Measurements from ENCODE around the gene SH2D3C.

SH2D3C gene

GRCh38 chr9:127733614-127734013 lies 44.9 kb downstream of the SH2D3C start:
- H3K4me1 ChIP-seq (ENCODE audit: insufficient read depth, low read length), result peaks cover 3% of the 10 kb centered on the region
- no peaks in the 10 kb centered on the region for H3K9me3 ChIP-seq (ENCODE audit: insufficient read depth, low read depth, low read length)
- 89% methylated on average over 2 of the region's 2 CpGs for WGBS
- H3K9ac ChIP-seq (ENCODE audit: low read depth, low read length), result no peak overlapping the region
- no peaks in the 10 kb centered on the region for H3K36me3 ChIP-seq (ENCODE audit: insufficient read depth, low read length)
- H3K27ac ChIP-seq (ENCODE audit: low read depth, low read length), result no peak overlapping the region
- no peaks in the 10 kb centered on the region for H3K27me3 ChIP-seq (ENCODE audit: insufficient read depth, low read length)
- no peak overlapping the region for H3K4me3 ChIP-seq (ENCODE audit: low read length)

- Histone ChIP-seq H3K9me3 (ENCODE audit: insufficient read depth, low read depth, low read length) (no peaks in the 10 kb centered on the region), H3K36me3 (ENCODE audit: insufficient read depth, low read length) (no peaks in the 10 kb centered on the region), H3K4me3 (ENCODE audit: low read length) (no peak overlapping the region), H3K9ac (ENCODE audit: low read depth, low read length) (no peak overlapping the region), H3K4me1 (ENCODE audit: insufficient read depth, low read length) (peaks cover 3% of the 10 kb centered on the region), H3K27ac (ENCODE audit: low read depth, low read length) (no peak overlapping the region), H3K27me3 (ENCODE audit: insufficient read depth, low read length) (no peaks in the 10 kb centered on the region)
- WGBS, result 96% methylated on average over 21 of the region's 21 CpGs
These were observed 46.0 kb downstream of the SH2D3C start for GRCh38 chr9:127732444-127732843.

DNA sequence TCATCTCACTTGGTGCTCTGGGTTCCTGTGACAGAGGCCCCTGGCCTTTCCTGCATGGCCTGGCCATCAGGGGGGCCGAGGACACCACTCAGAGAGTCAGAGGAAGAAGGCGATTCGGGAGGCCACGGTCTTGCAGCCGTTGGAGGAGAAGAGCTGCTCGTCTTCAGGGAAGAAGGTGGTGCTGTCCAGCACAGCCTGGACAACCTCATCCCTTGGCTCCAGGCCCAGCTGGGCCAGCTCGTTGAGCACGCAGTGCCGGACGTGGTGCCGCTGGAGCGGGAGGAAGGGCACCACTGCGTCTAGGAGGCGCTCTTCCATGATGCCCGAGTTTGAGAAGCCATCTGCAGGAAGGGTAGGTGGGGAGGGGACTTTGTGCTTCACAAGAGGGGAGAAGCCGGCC lies 46.5 kb downstream of the SH2D3C start:
- H3K27ac ChIP-seq (ENCODE audit: low read depth, low read length), result no peak overlapping the region
- no peaks in the 10 kb centered on the region for H3K36me3 ChIP-seq (ENCODE audit: insufficient read depth, low read length)
- 89% methylated on average over 16 of the region's 16 CpGs for WGBS
- H3K27me3 ChIP-seq (ENCODE audit: insufficient read depth, low read length), result no peaks in the 10 kb centered on the region
- H3K9me3 ChIP-seq (ENCODE audit: insufficient read depth, low read depth, low read length), result no peaks in the 10 kb centered on the region
- no peak overlapping the region for H3K4me3 ChIP-seq (ENCODE audit: low read length)
- no peak overlapping the region for H3K9ac ChIP-seq (ENCODE audit: low read depth, low read length)
- H3K4me1 ChIP-seq (ENCODE audit: insufficient read depth, low read length), result peaks cover 3% of the 10 kb centered on the region

DNA sequence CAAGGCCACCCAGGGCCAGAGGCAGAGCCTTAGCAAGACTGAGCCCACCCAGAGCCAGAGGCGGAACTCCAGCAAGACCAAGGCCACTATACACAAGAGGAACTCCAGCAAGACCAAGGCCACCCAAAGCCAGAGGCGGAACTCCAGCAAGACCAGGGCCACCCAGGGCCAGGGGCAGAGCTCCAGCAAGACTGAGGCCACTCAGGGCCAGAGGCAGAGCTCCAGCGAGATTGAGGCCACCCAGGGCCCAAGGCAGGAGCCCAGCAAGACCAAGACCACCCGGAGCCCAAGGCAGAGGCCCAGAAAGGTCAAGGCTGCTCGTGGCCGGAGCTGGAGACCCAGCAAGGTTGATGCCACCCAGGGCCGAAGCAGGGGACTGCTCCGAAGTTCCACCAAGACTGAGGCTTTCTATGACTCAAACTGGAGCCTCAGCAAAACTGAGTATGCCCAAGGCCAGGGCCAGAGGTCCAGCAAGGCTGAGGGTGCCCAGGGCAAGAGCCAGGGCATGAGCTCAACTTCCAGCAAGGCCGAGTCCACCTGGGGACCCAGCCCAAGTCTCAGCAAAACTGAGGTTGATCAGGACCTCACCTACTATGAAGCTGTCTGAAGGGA lies 47.6 kb downstream of the SH2D3C start:
- Histone ChIP-seq H3K9me3 (ENCODE audit: insufficient read depth, low read depth, low read length) (no peaks in the 10 kb centered on the region), H3K36me3 (ENCODE audit: insufficient read depth, low read length) (no peaks in the 10 kb centered on the region), H3K9ac (ENCODE audit: low read depth, low read length) (no peak overlapping the region), H3K4me3 (ENCODE audit: low read length) (no peak overlapping the region), H3K27me3 (ENCODE audit: insufficient read depth, low read length) (no peaks in the 10 kb centered on the region), H3K27ac (ENCODE audit: low read depth, low read length) (no peak overlapping the region), H3K4me1 (ENCODE audit: insufficient read depth, low read length) (peaks cover 3% of the 10 kb centered on the region)
- whole genome bisulfite sequencing, result 91% methylated on average over 9 of the region's 9 CpGs

- WGBS, result 91% methylated on average over 9 of the region's 9 CpGs
- H3K9ac ChIP-seq (ENCODE audit: low read depth, low read length), result no peak overlapping the region
These were observed 48.2 kb downstream of the SH2D3C start for GRCh38 chr9:127730262-127730661.

GRCh38 chr9:127729522-127730256 lies 48.8 kb downstream of the SH2D3C start:
- no peaks in the 10 kb centered on the region for H3K27me3 ChIP-seq (ENCODE audit: insufficient read depth, low read length)
- no peaks in the 10 kb centered on the region for H3K9me3 ChIP-seq (ENCODE audit: insufficient read depth, low read depth, low read length)
- H3K4me1 ChIP-seq (ENCODE audit: insufficient read depth, low read length), result peaks cover 3% of the 10 kb centered on the region
- 90% methylated on average over 18 of the region's 18 CpGs for WGBS
- H3K27ac ChIP-seq (ENCODE audit: low read depth, low read length), result no peak overlapping the region
- no peak overlapping the region for H3K4me3 ChIP-seq (ENCODE audit: low read length)
- no peaks in the 10 kb centered on the region for H3K36me3 ChIP-seq (ENCODE audit: insufficient read depth, low read length)
- H3K9ac ChIP-seq (ENCODE audit: low read depth, low read length), result no peak overlapping the region

More at GRCh38 chr9:127730262-127730661, 48.2 kb downstream of the SH2D3C start:
- no peaks in the 10 kb centered on the region for H3K36me3 ChIP-seq (ENCODE audit: insufficient read depth, low read length)
- H3K9me3 ChIP-seq (ENCODE audit: insufficient read depth, low read depth, low read length), result no peaks in the 10 kb centered on the region
- H3K27me3 ChIP-seq (ENCODE audit: insufficient read depth, low read length), result no peaks in the 10 kb centered on the region
- H3K4me3 ChIP-seq (ENCODE audit: low read length), result no peak overlapping the region
- H3K27ac ChIP-seq (ENCODE audit: low read depth, low read length), result no peak overlapping the region
- peaks cover 3% of the 10 kb centered on the region for H3K4me1 ChIP-seq (ENCODE audit: insufficient read depth, low read length)

- Histone ChIP-seq H3K36me3 (ENCODE audit: insufficient read depth, low read length) (no peaks in the 10 kb centered on the region), H3K9ac (ENCODE audit: low read depth, low read length) (no peak overlapping the region), H3K4me3 (ENCODE audit: low read length) (no peak overlapping the region), H3K27me3 (ENCODE audit: insufficient read depth, low read length) (no peaks in the 10 kb centered on the region), H3K4me1 (ENCODE audit: insufficient read depth, low read length) (no peaks in the 10 kb centered on the region), H3K27ac (ENCODE audit: low read depth, low read length) (no peak overlapping the region), H3K9me3 (ENCODE audit: insufficient read depth, low read depth, low read length) (no peaks in the 10 kb centered on the region)
- WGBS, result 88% methylated on average over 7 of the region's 8 CpGs
These were observed 49.7 kb downstream of the SH2D3C start for GRCh38 chr9:127728808-127729207.

GRCh38 chr9:127726871-127727270 lies 51.6 kb downstream of the SH2D3C start:
- Histone ChIP-seq H3K4me1 (ENCODE audit: insufficient read depth, low read length) (no peaks in the 10 kb centered on the region), H3K4me3 (ENCODE audit: low read length) (no peak overlapping the region), H3K27me3 (ENCODE audit: insufficient read depth, low read length) (no peaks in the 10 kb centered on the region), H3K36me3 (ENCODE audit: insufficient read depth, low read length) (no peaks in the 10 kb centered on the region), H3K9ac (ENCODE audit: low read depth, low read length) (no peak overlapping the region), H3K27ac (ENCODE audit: low read depth, low read length) (no peak overlapping the region), H3K9me3 (ENCODE audit: insufficient read depth, low read depth, low read length) (no peaks in the 10 kb centered on the region)
- 85% methylated on average over 8 of the region's 8 CpGs for WGBS

GRCh38 chr9:127724012-127724411 lies 54.5 kb downstream of the SH2D3C start:
- no peaks in the 10 kb centered on the region for H3K4me1 ChIP-seq (ENCODE audit: insufficient read depth, low read length)
- no peak overlapping the region for H3K27ac ChIP-seq (ENCODE audit: low read depth, low read length)
- no peak overlapping the region for H3K4me3 ChIP-seq (ENCODE audit: low read length)
- H3K9me3 ChIP-seq (ENCODE audit: insufficient read depth, low read depth, low read length), result no peaks in the 10 kb centered on the region
- 78% methylated on average over 23 of the region's 23 CpGs for WGBS
- H3K9ac ChIP-seq (ENCODE audit: low read depth, low read length), result no peak overlapping the region
- no peaks in the 10 kb centered on the region for H3K27me3 ChIP-seq (ENCODE audit: insufficient read depth, low read length)
- H3K36me3 ChIP-seq (ENCODE audit: insufficient read depth, low read length), result no peaks in the 10 kb centered on the region

DNA sequence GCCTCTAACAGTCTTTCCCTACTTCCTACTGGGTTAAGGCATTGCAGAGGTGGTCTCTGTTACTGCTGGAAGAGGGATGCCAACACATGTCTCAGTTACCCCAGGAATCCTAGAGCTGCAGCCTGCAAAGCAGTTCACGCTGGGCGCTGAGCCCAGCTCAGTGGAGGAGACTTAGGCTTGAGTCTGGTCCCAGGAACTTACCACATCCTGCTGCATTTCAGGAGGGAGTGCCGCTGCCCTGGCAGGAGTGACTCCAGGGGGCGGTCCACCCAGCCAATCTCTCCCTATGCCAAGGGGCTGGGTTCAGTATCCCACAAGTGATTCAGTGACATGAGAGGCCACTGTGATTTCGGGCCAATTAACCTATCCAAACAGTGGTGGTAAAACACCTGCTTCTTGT lies 55.0 kb downstream of the SH2D3C start:
- H3K27me3 ChIP-seq (ENCODE audit: insufficient read depth, low read length), result no peaks in the 10 kb centered on the region
- H3K4me1 ChIP-seq (ENCODE audit: insufficient read depth, low read length), result no peaks in the 10 kb centered on the region
- no peak overlapping the region for H3K27ac ChIP-seq (ENCODE audit: low read depth, low read length)
- H3K9me3 ChIP-seq (ENCODE audit: insufficient read depth, low read depth, low read length), result no peaks in the 10 kb centered on the region
- H3K36me3 ChIP-seq (ENCODE audit: insufficient read depth, low read length), result no peaks in the 10 kb centered on the region
- no peak overlapping the region for H3K9ac ChIP-seq (ENCODE audit: low read depth, low read length)
- no peak overlapping the region for H3K4me3 ChIP-seq (ENCODE audit: low read length)
- 91% methylated on average over 5 of the region's 5 CpGs for WGBS

DNA sequence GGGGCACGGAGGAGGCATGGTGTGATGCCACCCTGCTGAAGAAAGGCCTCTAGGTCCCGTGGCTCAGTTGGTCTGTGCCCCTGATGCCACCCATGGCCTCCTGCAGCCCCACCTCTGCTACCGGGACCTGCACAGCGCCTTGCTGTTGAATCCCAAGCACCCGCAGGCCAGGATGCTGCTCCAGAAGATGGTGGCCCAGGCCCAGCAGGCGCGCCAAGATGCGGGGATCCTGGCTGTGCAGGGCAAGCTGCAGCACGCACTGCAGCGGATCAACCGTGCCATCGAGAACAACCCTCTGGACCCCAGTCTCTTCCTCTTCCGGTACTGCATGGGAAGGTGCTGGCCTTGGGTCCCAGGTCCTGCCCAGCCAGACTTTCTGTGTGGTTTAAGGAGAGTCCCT lies 55.5 kb downstream of the SH2D3C start:
- no peaks in the 10 kb centered on the region for H3K4me1 ChIP-seq (ENCODE audit: insufficient read depth, low read length)
- H3K9ac ChIP-seq (ENCODE audit: low read depth, low read length), result no peak overlapping the region
- H3K36me3 ChIP-seq (ENCODE audit: insufficient read depth, low read length), result no peaks in the 10 kb centered on the region
- no peak overlapping the region for H3K27ac ChIP-seq (ENCODE audit: low read depth, low read length)
- H3K9me3 ChIP-seq (ENCODE audit: insufficient read depth, low read depth, low read length), result no peaks in the 10 kb centered on the region
- WGBS, result 96% methylated on average over 13 of the region's 13 CpGs
- no peaks in the 10 kb centered on the region for H3K27me3 ChIP-seq (ENCODE audit: insufficient read depth, low read length)
- H3K4me3 ChIP-seq (ENCODE audit: low read length), result no peak overlapping the region
